Measurements from ENCODE around the gene ANGPTL7.

DNA sequence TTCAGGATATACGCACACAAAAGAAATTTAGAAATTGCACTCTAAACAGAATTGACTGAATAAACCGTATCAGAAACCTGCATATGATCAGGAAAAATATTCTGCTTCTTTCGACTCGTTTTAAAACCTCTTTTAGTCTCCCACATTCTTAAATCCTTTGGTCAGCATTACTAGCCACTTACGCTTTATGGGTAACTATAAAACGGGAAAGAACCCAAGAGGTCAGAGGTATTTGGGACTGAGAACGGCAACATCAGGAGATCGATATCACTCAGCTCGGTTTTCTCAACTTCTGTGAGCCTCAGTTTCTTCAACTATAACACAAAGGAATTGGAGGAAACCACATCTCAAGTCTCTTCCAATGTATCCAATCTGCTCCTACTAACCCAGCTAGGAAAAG, 36.4 kb upstream of the ANGPTL7 start:
- TF ChIP-seq, protein P1, sequence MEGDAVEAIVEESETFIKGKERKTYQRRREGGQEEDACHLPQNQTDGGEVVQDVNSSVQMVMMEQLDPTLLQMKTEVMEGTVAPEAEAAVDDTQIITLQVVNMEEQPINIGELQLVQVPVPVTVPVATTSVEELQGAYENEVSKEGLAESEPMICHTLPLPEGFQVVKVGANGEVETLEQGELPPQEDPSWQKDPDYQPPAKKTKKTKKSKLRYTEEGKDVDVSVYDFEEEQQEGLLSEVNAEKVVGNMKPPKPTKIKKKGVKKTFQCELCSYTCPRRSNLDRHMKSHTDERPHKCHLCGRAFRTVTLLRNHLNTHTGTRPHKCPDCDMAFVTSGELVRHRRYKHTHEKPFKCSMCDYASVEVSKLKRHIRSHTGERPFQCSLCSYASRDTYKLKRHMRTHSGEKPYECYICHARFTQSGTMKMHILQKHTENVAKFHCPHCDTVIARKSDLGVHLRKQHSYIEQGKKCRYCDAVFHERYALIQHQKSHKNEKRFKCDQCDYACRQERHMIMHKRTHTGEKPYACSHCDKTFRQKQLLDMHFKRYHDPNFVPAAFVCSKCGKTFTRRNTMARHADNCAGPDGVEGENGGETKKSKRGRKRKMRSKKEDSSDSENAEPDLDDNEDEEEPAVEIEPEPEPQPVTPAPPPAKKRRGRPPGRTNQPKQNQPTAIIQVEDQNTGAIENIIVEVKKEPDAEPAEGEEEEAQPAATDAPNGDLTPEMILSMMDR (IDR thresholded peaks at IDR 0.05; ENCODE audit: borderline replicate concordance, extremely low read depth, low read length, poor library complexity, severe bottlenecking) = no peak
- TF ChIP-seq EZH2 (IDR thresholded peaks at IDR 0.05; ENCODE audit: borderline replicate concordance, low read depth, low read length, severe bottlenecking) = no peak
